HG03025 (cell line): ENCODE results near the gene ACTBL2.

Experiments
- ATAC-seq: cut with Tn5 transposase; IDR thresholded peaks from one replicate; pipeline ENCODE4 v1.9.1; 2021; ENCODE audit warnings: mild to moderate bottlenecking, moderate library complexity; ENCODE audit not compliant: unreplicated experiment, low FRiP score

The ACTBL2 gene

GRCh38 chr5:57450991-57451876 is 31.4 kb downstream of the ACTBL2 start:
- ATAC-seq, result no peak

- ATAC-seq, result no peak
These were observed 33.9 kb downstream of the ACTBL2 start for GRCh38 chr5:57448751-57449150.

- no peak for ATAC-seq
These were observed 34.3 kb downstream of the ACTBL2 start for GRCh38 chr5:57448287-57448686.

- no peak for ATAC-seq
These were observed 35.0 kb downstream of the ACTBL2 start for GRCh38 chr5:57447658-57448057.

GRCh38 chr5:57446966-57447365 is 35.6 kb downstream of the ACTBL2 start:
- ATAC-seq, result no peak

- ATAC-seq, result no peak
These were observed 36.9 kb downstream of the ACTBL2 start for GRCh38 chr5:57445705-57446037.

GRCh38 chr5:57445006-57445704 is 37.5 kb downstream of the ACTBL2 start:
- ATAC-seq, result no peak

- ATAC-seq, result no peak
These were observed 40.4 kb downstream of the ACTBL2 start for GRCh38 chr5:57442080-57442839.

GRCh38 chr5:57441557-57441956 is 41.1 kb downstream of the ACTBL2 start:
- ATAC-seq, result no peak

GRCh38 chr5:57439601-57440000 is 43.0 kb downstream of the ACTBL2 start:
- ATAC-seq, result no peak

- no peak for ATAC-seq
These were observed 44.4 kb downstream of the ACTBL2 start for GRCh38 chr5:57437976-57438805.

GRCh38 chr5:57436586-57436985 is 46.0 kb downstream of the ACTBL2 start:
- no peak for ATAC-seq

- ATAC-seq, result no peak
These were observed 46.9 kb downstream of the ACTBL2 start for GRCh38 chr5:57435701-57436134.

- ATAC-seq, result no peak
These were observed 47.9 kb downstream of the ACTBL2 start for GRCh38 chr5:57434683-57435082.

- no peak for ATAC-seq
These were observed 48.4 kb downstream of the ACTBL2 start for GRCh38 chr5:57434227-57434640.

GRCh38 chr5:57432876-57433275 is 49.7 kb downstream of the ACTBL2 start:
- ATAC-seq, result no peak

- no peak for ATAC-seq
These were observed 50.9 kb downstream of the ACTBL2 start for GRCh38 chr5:57431759-57432158.
